ENCODE measurements around the gene KRT34. TPM values are rescaled to one million over a fixed set of nuclear protein-coding genes. Genes with fewer than 3 reads are reported as not detected.

The KRT34 gene
- total RNA-seq, 1 donor from 2014 or later: not detected

DNA sequence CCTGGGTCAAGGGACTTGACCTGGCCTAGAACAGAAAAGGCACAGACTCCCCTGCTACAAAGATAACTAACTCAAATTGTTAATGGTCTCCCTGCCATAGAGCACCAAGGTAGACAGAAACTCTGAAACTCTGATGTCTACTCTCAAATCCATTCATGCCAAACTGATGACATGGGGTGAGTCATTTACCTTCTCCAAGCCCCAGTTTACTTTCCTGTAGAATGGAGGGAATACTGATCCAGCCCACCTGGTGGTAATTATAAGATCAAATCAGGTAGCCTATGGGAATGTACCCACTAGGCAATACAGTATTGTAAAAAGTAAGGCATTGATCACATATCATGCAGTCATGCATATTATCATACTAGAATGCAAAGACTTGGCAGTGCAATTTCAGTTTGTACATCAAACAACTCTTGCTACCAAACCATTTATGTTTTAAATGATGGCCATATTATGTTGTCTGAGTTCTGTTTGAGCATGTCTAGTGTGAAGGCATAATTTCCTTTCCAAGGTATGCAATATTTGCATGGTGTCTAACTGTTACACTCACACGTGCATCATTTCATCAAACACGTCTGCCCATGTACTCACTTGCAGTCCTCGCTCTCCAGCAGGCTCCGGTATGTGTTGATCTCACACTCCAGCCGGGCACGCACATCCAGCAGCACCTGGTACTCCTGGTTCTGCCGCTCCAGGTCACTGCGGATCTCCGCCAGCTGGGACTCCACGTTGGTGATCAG, 12.3 kb upstream of the KRT34 start:
- Histone ChIP-seq H3K27ac (no peak overlapping the region), H3K36me3 (no peaks in the 10 kb centered on the region), H3K27me3 (ENCODE audit: low read depth) (no peaks in the 10 kb centered on the region), H3K4me1 (no peaks in the 10 kb centered on the region), H3K9me3 (no peaks in the 10 kb centered on the region), H3K4me3 (no peak overlapping the region)
- TF ChIP-seq, protein P1, sequence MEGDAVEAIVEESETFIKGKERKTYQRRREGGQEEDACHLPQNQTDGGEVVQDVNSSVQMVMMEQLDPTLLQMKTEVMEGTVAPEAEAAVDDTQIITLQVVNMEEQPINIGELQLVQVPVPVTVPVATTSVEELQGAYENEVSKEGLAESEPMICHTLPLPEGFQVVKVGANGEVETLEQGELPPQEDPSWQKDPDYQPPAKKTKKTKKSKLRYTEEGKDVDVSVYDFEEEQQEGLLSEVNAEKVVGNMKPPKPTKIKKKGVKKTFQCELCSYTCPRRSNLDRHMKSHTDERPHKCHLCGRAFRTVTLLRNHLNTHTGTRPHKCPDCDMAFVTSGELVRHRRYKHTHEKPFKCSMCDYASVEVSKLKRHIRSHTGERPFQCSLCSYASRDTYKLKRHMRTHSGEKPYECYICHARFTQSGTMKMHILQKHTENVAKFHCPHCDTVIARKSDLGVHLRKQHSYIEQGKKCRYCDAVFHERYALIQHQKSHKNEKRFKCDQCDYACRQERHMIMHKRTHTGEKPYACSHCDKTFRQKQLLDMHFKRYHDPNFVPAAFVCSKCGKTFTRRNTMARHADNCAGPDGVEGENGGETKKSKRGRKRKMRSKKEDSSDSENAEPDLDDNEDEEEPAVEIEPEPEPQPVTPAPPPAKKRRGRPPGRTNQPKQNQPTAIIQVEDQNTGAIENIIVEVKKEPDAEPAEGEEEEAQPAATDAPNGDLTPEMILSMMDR (IDR thresholded peaks at IDR 0.05): no peak
- DNase-seq (no peak), ATAC-seq (no peak)
- intact Hi-C loops (cut with DNase I): no loop called here

DNA sequence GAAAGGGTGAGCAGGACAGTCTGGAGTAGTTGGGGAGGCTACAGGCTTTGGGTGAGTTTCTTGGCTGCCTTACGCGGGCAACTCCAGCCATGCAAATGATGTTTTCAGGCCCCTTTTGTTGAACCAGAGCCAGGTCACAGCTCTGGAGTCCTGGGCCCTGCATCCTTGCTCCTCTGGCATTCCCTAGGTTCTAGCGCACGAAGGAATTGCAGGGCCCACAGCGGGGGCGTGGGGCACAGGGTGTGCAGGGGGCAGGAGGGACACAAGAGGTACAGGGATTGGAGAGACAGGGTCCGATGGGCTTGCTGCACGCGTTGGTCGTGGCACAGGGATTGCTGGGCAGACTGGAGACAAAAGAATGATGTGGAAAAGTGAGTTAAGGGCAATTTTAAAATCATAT, 11.7 kb upstream of the KRT34 start:
- no peaks in the 10 kb centered on the region for H3K27me3 ChIP-seq (ENCODE audit: low read depth)

DNA sequence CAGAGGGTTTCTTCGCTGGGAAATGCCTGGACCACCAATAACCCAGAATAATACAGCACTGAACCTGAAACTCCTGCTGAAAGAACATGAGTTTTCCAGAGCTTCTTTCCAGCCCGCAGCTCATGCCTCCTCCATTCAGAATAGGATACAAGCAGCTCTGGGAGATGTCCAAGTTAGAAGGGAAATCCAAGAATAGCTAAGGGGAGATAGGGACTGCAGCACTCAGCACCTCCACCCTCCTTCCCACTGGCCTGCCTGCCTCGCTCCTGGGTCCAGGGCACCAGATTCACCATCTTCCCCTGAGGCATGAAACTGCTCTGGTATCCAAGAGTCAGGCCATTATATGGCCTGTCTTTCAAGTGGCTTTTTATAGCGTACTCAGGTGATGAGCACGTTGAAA, 11.2 kb upstream of the KRT34 start:
- Histone ChIP-seq H3K4me3 (no peak overlapping the region), H3K27me3 (ENCODE audit: low read depth) (no peaks in the 10 kb centered on the region), H3K9me3 (no peaks in the 10 kb centered on the region), H3K36me3 (no peaks in the 10 kb centered on the region), H3K4me1 (no peaks in the 10 kb centered on the region), H3K27ac (no peak overlapping the region)
- intact Hi-C loops (cut with DNase I): no loop called here
- DNase-seq: no peak
- no peak for ATAC-seq
- TF ChIP-seq, protein P1 (IDR thresholded peaks at IDR 0.05): no peak

More for the DNA sequence above, 11.7 kb upstream of the KRT34 start:
- Histone ChIP-seq H3K4me1 (no peaks in the 10 kb centered on the region), H3K36me3 (no peaks in the 10 kb centered on the region), H3K4me3 (no peak overlapping the region), H3K9me3 (no peaks in the 10 kb centered on the region), H3K27ac (no peak overlapping the region)
- ATAC-seq (no peak), DNase-seq (no peak)
- TF ChIP-seq, protein P1 (IDR thresholded peaks at IDR 0.05): no peak
- intact Hi-C loops (cut with DNase I): no loop called here

DNA sequence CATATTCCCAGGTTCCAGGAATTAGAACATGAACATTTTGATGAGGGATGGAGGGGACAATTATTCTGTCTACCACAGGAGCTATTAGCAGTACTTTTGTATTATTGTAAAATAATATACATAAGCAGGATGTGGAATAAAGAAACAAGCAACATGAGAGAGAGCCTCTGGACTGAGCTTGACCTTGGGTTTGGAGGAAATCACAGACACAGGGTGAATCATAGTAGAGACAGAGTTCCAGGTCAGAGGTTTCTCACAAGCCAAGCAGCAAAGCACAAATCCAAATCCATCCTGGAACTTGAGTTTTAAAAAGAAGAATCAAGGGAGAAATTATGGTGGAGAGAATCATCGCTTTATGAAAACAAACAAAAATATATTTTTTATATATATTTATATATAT, 10.2 kb upstream of the KRT34 start:
- Histone ChIP-seq H3K4me3 (no peak overlapping the region), H3K4me1 (no peaks in the 10 kb centered on the region), H3K27ac (no peak overlapping the region), H3K27me3 (ENCODE audit: low read depth) (no peaks in the 10 kb centered on the region), H3K9me3 (no peaks in the 10 kb centered on the region), H3K36me3 (no peaks in the 10 kb centered on the region)
- ATAC-seq: no peak
- TF ChIP-seq, protein P1 (IDR thresholded peaks at IDR 0.05): no peak
- no peak for DNase-seq
- intact Hi-C loops (cut with DNase I): no loop called here

DNA sequence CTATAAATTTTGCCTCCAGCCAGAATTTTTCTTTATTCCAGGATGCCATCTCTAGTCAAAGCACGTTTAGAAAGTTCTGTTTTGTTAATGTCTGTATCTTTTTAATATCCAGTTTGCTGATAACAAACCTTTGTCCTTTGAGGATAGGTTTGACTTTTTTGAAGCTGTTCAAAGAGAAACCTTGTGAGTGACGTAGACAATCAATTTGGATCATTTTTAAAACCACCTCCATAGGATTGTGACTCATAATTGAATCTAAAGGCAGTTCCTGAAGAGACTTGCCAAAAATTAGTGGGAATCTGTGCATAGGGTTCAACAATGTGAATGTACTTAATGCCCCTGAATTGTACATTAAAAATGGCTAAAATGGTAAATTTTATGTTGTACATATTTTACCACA, 9.4 kb upstream of the KRT34 start:
- H3K36me3 ChIP-seq: no peaks in the 10 kb centered on the region
- H3K4me3 ChIP-seq: no peak overlapping the region
- TF ChIP-seq, protein P1 (IDR thresholded peaks at IDR 0.05): no peak
- DNase-seq: no peak
- H3K27ac ChIP-seq: no peak overlapping the region
- peaks cover 4% of the 10 kb centered on the region for H3K9me3 ChIP-seq
- H3K27me3 ChIP-seq (ENCODE audit: low read depth): no peaks in the 10 kb centered on the region
- no peaks in the 10 kb centered on the region for H3K4me1 ChIP-seq
- intact Hi-C loops (cut with DNase I): no loop called here
- ATAC-seq: no peak

Measured in lower lobe of right lung (tissue), 2 donors.